Measurements from ENCODE around the gene EML5.

EML5 gene

DNA sequence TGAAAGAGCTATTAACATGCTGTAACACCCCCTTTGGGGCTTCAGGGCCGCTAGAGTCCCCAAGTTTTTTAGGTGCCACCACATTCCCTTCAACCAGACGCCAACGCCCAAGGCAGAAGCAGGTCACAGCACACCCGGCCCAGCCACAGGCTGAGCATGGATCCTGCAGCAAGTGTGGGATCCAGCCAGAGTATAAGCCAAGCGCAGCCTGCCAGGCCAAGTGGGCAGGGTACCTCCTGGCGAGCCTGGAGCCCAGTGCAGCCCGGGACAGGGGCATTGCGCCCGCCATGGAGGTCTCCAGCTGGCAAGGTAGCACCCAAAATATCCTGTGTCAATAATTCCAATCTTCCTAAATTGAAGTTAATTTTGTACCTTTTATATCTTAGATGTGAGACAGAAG lies 55.5 kb downstream of the EML5 start:
- Histone ChIP-seq H4K20me1 (no peaks in the 10 kb centered on the region), H3K36me3 (peaks cover 6% of the 10 kb centered on the region; the same call in 1 of the 2 replicates), H3K9me3 (peaks cover 11% of the 10 kb centered on the region), H3K27ac (no peak overlapping the region), H3K4me3 (no peak overlapping the region), H3K27me3 (no peaks in the 10 kb centered on the region), H3K9ac (no peak overlapping the region), H3K4me1 (no peaks in the 10 kb centered on the region), H3K4me2 (no peak overlapping the region)
- no peak for TF ChIP-seq Cebpa-rat (IDR thresholded peaks at IDR 0.05)

DNA sequence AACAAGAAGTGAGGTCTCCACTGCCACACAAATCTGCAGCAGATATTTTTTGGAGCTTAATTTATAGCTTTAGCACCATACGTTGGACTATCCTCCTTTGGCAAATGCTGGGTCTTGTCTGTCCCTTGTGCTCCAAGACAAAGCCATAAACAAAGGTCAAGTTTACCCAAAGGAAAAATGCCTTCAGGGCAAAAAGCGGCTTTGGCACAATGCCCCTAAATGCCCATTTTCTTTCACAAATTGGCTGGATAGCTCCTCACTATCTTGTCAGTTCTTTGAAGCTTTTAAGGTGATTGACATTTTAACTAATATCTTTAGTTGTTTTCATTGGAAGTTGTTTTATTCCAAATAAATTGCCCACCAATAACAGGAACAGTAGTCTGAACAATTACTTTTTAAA lies 59.6 kb downstream of the EML5 start:
- no peak overlapping the region for H3K4me2 ChIP-seq

DNA sequence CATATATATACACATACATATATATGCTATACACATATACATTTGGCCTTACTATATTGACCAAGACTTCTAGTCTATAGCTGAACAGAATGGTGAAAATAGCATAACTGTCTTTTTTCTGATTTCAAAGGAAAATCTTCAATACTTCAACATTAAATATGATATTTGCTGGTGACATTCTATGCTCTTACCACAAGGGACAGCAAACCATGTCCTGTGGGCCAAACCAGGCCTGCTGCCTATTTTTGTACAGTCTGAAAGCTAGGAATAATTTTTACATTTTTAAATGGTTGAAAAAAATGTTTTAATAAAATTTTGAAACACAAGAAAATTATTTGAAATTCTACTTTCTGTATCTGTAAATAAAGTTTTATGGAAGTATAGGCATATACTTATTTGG lies 63.6 kb downstream of the EML5 start:
- Histone ChIP-seq H3K4me1 (no peaks in the 10 kb centered on the region), H3K27ac (no peak overlapping the region), H3K27me3 (no peaks in the 10 kb centered on the region), H3K9me3 (peaks cover 3% of the 10 kb centered on the region; the same call in 1 of the 2 replicates), H4K20me1 (no peaks in the 10 kb centered on the region), H3K9ac (no peak overlapping the region), H3K4me3 (no peak overlapping the region), H3K36me3 (no peaks in the 10 kb centered on the region), H3K4me2 (no peak overlapping the region)
- TF ChIP-seq Cebpa-rat (IDR thresholded peaks at IDR 0.05) = no peak

More for the DNA sequence above, 59.6 kb downstream of the EML5 start:
- Histone ChIP-seq H3K36me3 (peaks cover 6% of the 10 kb centered on the region; the same call in 1 of the 2 replicates), H4K20me1 (no peaks in the 10 kb centered on the region), H3K27me3 (no peaks in the 10 kb centered on the region), H3K27ac (no peak overlapping the region), H3K9me3 (peaks cover 11% of the 10 kb centered on the region), H3K9ac (no peak overlapping the region), H3K4me3 (no peak overlapping the region), H3K4me1 (no peaks in the 10 kb centered on the region)
- TF ChIP-seq Cebpa-rat (IDR thresholded peaks at IDR 0.05) = no peak

DNA sequence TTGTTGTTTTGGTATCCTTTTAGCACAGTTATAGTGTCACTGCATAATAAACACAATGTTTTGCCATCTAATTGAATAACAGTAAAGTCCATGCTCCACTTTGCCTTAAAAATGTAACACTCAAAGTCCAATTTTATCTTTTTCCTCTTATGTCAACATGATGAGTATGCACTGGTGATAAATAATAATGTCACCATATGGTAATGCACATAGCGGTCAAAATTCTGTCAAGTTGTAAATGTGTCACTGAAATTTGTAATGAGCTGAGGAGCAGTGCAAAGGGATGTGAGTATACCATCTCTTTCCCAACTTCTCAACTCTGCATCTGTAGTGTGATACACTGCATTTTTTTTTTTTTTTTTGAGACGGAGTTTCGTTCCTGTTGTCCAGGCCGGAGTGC lies 65.7 kb downstream of the EML5 start:
- TF ChIP-seq Cebpa-rat (IDR thresholded peaks at IDR 0.05) = no peak
- Histone ChIP-seq H3K36me3 (no peaks in the 10 kb centered on the region), H3K9ac (no peak overlapping the region), H3K27ac (no peak overlapping the region), H3K4me1 (no peaks in the 10 kb centered on the region), H3K4me3 (no peak overlapping the region), H3K4me2 (no peak overlapping the region), H3K27me3 (no peaks in the 10 kb centered on the region), H3K9me3 (no peaks in the 10 kb centered on the region), H4K20me1 (no peaks in the 10 kb centered on the region)

DNA sequence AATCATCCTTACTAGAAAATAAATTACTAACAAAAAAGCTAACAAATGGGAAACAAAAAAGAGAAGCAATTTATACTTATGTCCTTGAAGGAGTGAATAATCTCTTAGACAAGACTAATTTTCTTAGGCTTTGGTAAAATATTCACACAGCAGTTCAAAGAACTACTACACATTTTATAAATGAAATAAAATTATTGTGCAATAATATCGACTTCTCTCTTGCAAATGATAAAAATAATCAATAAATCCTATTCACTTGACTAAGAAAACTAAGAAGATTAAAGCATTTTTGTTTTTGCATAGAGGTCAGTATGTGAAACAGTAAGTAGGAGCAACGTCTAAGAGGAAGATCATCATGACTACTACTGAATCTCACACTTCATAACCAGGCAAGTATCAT lies 82.0 kb downstream of the EML5 start:
- H3K9ac ChIP-seq = no peak overlapping the region
- no peak overlapping the region for H3K4me2 ChIP-seq
- no peak overlapping the region for H3K27ac ChIP-seq
- H3K36me3 ChIP-seq = no peaks in the 10 kb centered on the region
- no peaks in the 10 kb centered on the region for H3K4me1 ChIP-seq
- no peaks in the 10 kb centered on the region for H3K27me3 ChIP-seq
- H4K20me1 ChIP-seq = no peaks in the 10 kb centered on the region
- no peak overlapping the region for H3K4me3 ChIP-seq
- peak; percentile 21; the same call in 1 of the 2 replicates for TF ChIP-seq Cebpa-rat (IDR thresholded peaks at IDR 0.05)
- H3K9me3 ChIP-seq = no peaks in the 10 kb centered on the region

DNA sequence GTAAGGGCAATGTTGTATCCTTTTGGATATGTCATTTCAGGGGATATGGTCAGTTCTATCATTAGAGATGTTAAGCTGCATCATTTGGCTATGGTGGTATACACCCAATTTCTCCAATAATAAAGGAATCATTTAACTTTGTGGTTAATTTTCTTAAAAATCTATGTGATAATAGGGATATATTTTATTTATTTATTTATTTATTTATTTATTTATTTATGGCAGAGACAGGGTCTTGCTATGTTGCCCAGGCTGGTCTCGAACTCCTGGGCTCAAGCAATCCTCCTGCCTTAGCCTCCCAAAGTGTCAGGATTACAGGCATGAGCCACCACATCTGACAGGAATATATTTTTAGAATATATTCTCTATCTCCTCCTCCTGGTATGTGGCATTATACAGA lies 85.7 kb downstream of the EML5 start:
- Histone ChIP-seq H3K4me2 (no peak overlapping the region), H3K4me1 (no peaks in the 10 kb centered on the region), H3K4me3 (no peak overlapping the region), H3K27me3 (no peaks in the 10 kb centered on the region), H3K9ac (no peak overlapping the region), H3K9me3 (no peaks in the 10 kb centered on the region), H3K27ac (no peak overlapping the region), H3K36me3 (no peaks in the 10 kb centered on the region), H4K20me1 (no peaks in the 10 kb centered on the region)
- no peak for TF ChIP-seq Cebpa-rat (IDR thresholded peaks at IDR 0.05)

DNA sequence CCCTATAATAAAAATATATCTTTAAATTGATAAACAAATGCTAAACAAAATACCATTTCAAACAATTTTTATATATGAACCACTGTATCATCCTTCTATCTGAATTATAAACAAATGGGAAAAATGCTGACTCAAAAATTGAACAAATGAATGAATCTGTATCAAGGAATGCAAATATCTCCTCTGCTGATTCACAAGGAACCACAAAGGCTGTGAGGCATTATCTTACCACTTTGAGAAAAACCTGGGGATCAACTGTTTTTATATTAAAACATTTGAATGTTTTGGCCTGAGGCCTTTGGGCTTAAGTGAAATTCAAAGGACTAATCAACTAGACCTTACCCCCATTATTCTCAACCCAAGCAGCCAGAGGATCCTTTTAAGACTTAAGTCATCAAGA lies 86.3 kb downstream of the EML5 start:
- H3K4me1 ChIP-seq = no peaks in the 10 kb centered on the region
- no peaks in the 10 kb centered on the region for H3K36me3 ChIP-seq
- H3K9ac ChIP-seq = no peak overlapping the region
- no peak overlapping the region for H3K4me2 ChIP-seq
- no peak for TF ChIP-seq Cebpa-rat (IDR thresholded peaks at IDR 0.05)
- H3K9me3 ChIP-seq = no peaks in the 10 kb centered on the region
- no peak overlapping the region for H3K27ac ChIP-seq
- H3K27me3 ChIP-seq = no peaks in the 10 kb centered on the region
- H3K4me3 ChIP-seq = no peak overlapping the region
- H4K20me1 ChIP-seq = no peaks in the 10 kb centered on the region

DNA sequence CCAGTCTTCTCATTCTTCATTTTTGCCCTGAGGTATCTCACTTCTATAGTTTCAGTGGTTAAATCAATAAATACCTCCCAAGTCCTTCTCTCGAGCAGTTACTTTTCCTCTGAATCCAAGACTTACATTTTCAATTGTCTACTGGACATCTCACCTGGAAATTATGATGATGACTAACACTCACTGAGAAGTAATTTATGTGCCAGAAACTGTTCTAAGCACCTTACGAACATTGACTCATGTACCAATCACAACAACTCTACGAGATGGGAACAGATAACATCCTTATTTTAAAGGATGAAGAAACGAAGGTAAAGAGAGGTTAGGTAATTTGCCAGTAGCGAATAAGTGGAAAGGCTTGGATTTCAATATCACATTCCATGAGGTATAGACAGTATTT lies 94.1 kb downstream of the EML5 start:
- no peaks in the 10 kb centered on the region for H3K27me3 ChIP-seq
- H3K4me2 ChIP-seq = no peak overlapping the region
- no peak overlapping the region for H3K4me3 ChIP-seq
- TF ChIP-seq Cebpa-rat (IDR thresholded peaks at IDR 0.05) = no peak
- H3K9ac ChIP-seq = no peak overlapping the region
- H3K27ac ChIP-seq = no peak overlapping the region
- H3K36me3 ChIP-seq = no peaks in the 10 kb centered on the region
- H3K4me1 ChIP-seq = no peaks in the 10 kb centered on the region
- no peaks in the 10 kb centered on the region for H4K20me1 ChIP-seq
- H3K9me3 ChIP-seq = no peaks in the 10 kb centered on the region

DNA sequence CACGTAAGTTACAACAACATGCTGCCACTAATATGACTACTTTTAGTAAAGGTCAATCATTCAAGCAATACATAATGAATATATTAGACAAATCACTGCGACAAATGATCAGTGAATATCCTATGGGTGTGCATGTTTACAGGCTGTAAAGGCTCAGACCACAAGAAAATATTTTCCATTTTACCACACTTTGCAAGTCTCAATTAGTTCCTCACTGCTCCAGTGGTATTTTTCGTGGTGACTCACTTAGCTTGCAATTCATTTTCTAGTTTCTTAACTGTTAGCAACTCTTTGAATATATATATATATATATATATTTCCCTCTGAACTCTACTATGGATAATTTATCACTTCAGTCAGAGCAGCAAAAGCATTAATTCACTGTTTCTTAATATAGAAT lies 96.9 kb downstream of the EML5 start:
- no peak overlapping the region for H3K4me3 ChIP-seq
- no peaks in the 10 kb centered on the region for H3K4me1 ChIP-seq
- H4K20me1 ChIP-seq = no peaks in the 10 kb centered on the region
- H3K36me3 ChIP-seq = no peaks in the 10 kb centered on the region
- H3K4me2 ChIP-seq = no peak overlapping the region
- no peaks in the 10 kb centered on the region for H3K9me3 ChIP-seq
- no peak overlapping the region for H3K9ac ChIP-seq
- no peaks in the 10 kb centered on the region for H3K27me3 ChIP-seq
- no peak for TF ChIP-seq Cebpa-rat (IDR thresholded peaks at IDR 0.05)
- H3K27ac ChIP-seq = no peak overlapping the region

DNA sequence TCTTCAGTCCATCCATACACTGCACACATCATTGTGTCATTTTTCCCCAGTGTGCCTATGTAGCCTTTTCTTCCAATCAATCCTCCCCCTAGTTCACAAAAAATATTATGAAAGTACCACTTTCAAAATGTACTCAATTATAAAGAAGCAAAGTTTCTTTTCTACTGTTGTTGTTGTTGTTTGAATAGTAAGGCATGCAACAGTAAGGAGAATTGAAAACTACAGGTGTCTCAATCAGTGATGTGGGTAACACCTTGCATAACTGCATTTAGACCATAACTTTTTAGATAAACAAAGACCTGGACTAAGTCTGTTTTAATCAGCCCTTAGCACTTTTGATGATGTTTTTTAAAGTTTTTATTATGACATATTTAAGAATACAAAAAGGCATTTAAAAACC lies 104.4 kb downstream of the EML5 start:
- Histone ChIP-seq H3K9ac (no peak overlapping the region), H3K4me1 (no peaks in the 10 kb centered on the region), H3K27me3 (no peaks in the 10 kb centered on the region), H3K9me3 (no peaks in the 10 kb centered on the region), H3K36me3 (no peaks in the 10 kb centered on the region), H3K27ac (no peak overlapping the region), H3K4me3 (no peak overlapping the region), H3K4me2 (no peak overlapping the region), H4K20me1 (no peaks in the 10 kb centered on the region)
- no peak for TF ChIP-seq Cebpa-rat (IDR thresholded peaks at IDR 0.05)

DNA sequence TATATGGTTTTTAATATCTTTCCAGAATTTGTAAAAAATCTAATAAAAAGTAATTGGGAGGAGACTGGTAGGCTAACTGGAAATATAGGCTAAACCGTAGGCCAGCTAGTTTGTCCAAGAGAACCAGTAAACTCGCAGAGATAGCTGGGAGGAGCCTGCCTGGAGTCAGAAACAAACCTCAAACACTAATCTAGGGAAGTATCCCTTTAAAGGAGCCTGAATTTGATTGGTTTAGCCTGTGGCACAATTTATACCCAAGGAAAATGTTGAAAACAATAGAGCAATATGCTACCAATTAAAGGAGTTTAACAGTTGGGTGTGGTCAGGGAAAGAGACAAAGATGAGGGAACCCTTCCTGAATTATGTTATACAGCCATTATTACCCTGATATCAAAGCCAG lies 109.6 kb downstream of the EML5 start:
- no peak for TF ChIP-seq Cebpa-rat (IDR thresholded peaks at IDR 0.05)
- no peak overlapping the region for H3K4me2 ChIP-seq
- H3K36me3 ChIP-seq = no peaks in the 10 kb centered on the region
- no peak overlapping the region for H3K27ac ChIP-seq
- H3K4me3 ChIP-seq = no peak overlapping the region
- no peaks in the 10 kb centered on the region for H3K9me3 ChIP-seq
- no peaks in the 10 kb centered on the region for H3K27me3 ChIP-seq
- no peaks in the 10 kb centered on the region for H4K20me1 ChIP-seq
- no peaks in the 10 kb centered on the region for H3K4me1 ChIP-seq
- H3K9ac ChIP-seq = no peak overlapping the region
